ENCODE measurements around the gene ZNF846.
"Not testable (repeated sequence)": the region's sequence is repeated elsewhere in the genome, so short reads cannot be mapped to it uniquely, and the experiment has no call there.

ZNF846 gene

GRCh38 chr19:9729162-9729561 is 39.4 kb downstream of the ZNF846 start:
- TF ChIP-seq CTCF (IDR thresholded peaks at IDR 0.05; ENCODE audit: low read depth, low read length): no peak
- in situ Hi-C loops (cut with HindIII; ENCODE audit: low sequenced_read_pairs): no loop called here
- no peak for DNase-seq (ENCODE audit: low read depth, low spot score)
- H3K4me3 ChIP-seq (ENCODE audit: low read depth, low read length): no peak overlapping the region

GRCh38 chr19:9727644-9728043 is 40.9 kb downstream of the ZNF846 start:
- in situ Hi-C loops (cut with HindIII; ENCODE audit: low sequenced_read_pairs): no loop called here

GRCh38 chr19:9725508-9726201 is 42.9 kb downstream of the ZNF846 start:
- DNase-seq (ENCODE audit: low read depth, low spot score); H3K4me3 ChIP-seq (ENCODE audit: low read depth, low read length); in situ Hi-C loops (cut with HindIII; ENCODE audit: low sequenced_read_pairs): not testable (repeated sequence)

More at GRCh38 chr19:9727644-9728043, 40.9 kb downstream of the ZNF846 start:
- no peak overlapping the region for H3K4me3 ChIP-seq (ENCODE audit: low read depth, low read length)
- TF ChIP-seq CTCF (IDR thresholded peaks at IDR 0.05; ENCODE audit: low read depth, low read length): no peak
- no peak for DNase-seq (ENCODE audit: low read depth, low spot score)

- TF ChIP-seq CTCF (IDR thresholded peaks at IDR 0.05; ENCODE audit: low read depth, low read length): no peak
- no peak overlapping the region for H3K4me3 ChIP-seq (ENCODE audit: low read depth, low read length)
- in situ Hi-C loops (cut with HindIII; ENCODE audit: low sequenced_read_pairs): no loop called here
- DNase-seq (ENCODE audit: low read depth, low spot score): no peak
Measured at GRCh38 chr19:9724157-9724556, 44.4 kb downstream of the ZNF846 start.

GRCh38 chr19:9721861-9722260 is 46.7 kb downstream of the ZNF846 start:
- in situ Hi-C loops (cut with HindIII; ENCODE audit: low sequenced_read_pairs): no loop called here
- DNase-seq (ENCODE audit: low read depth, low spot score): no peak
- no peak for TF ChIP-seq CTCF (IDR thresholded peaks at IDR 0.05; ENCODE audit: low read depth, low read length)
- H3K4me3 ChIP-seq (ENCODE audit: low read depth, low read length): no peak overlapping the region

GRCh38 chr19:9720541-9720940 is 48.0 kb downstream of the ZNF846 start:
- TF ChIP-seq CTCF (IDR thresholded peaks at IDR 0.05; ENCODE audit: low read depth, low read length): no peak
- in situ Hi-C loops (cut with HindIII; ENCODE audit: low sequenced_read_pairs): no loop called here
- no peak overlapping the region for H3K4me3 ChIP-seq (ENCODE audit: low read depth, low read length)
- no peak for DNase-seq (ENCODE audit: low read depth, low spot score)

- in situ Hi-C loops (cut with HindIII; ENCODE audit: low sequenced_read_pairs): no loop called here
- TF ChIP-seq CTCF (IDR thresholded peaks at IDR 0.05; ENCODE audit: low read depth, low read length): no peak
- no peak overlapping the region for H3K4me3 ChIP-seq (ENCODE audit: low read depth, low read length)
- no peak for DNase-seq (ENCODE audit: low read depth, low spot score)
Measured at GRCh38 chr19:9711815-9712214, 56.7 kb downstream of the ZNF846 start.

All from astrocyte of the spinal cord (primary cell).